CD4-positive, CD25-positive, alpha-beta regulatory T cell (primary cell): ENCODE results near the gene ZNF136. TPM values are rescaled to one million over a fixed set of nuclear protein-coding genes. Genes with fewer than 3 reads are reported as not detected.

Experiments
- ATAC-seq, 2 donors: fragments of 150-1000 bp; cut with Tn5 transposase; one replicate each; pipeline ENCODE4 v1.10.0; 2021; ENCODE audit warnings: low read depth in 2 of 2, moderate number of reproducible peaks in 2 of 2, moderate library complexity in 1 of 2
- DNase-seq, 3 donors: peaks; one replicate each; pipeline versions ENCODE4 v3.0.0 to v3.0.0-alpha.2; 2012 to 2022; ENCODE audit warnings: mixed read lengths in 1 of 3
- H3K27ac ChIP-seq: one replicate; pipeline ENCODE4 v1.7.0; 2013; ENCODE audit warnings: mild to moderate bottlenecking, low read length; ENCODE audit not compliant: insufficient read depth, poor library complexity, severe bottlenecking
- H3K27me3 ChIP-seq: one replicate; pipeline ENCODE4 v1.7.0; 2013; ENCODE audit warnings: low read length; ENCODE audit not compliant: control insufficient read depth, insufficient read depth
- H3K36me3 ChIP-seq: one replicate; pipeline ENCODE4 v1.7.0; 2013; ENCODE audit warnings: mild to moderate bottlenecking, low read length, moderate library complexity; ENCODE audit not compliant: control insufficient read depth, insufficient read depth
- H3K4me1 ChIP-seq: 2 replicates; pipeline ENCODE4 v1.7.0; 2013; ENCODE audit warnings: mild to moderate bottlenecking, low read length; ENCODE audit not compliant: insufficient read depth, control insufficient read depth, poor library complexity, severe bottlenecking
- H3K4me3 ChIP-seq: one replicate; pipeline ENCODE4 v1.7.0; 2013; ENCODE audit warnings: low read depth, mild to moderate bottlenecking, low read length, moderate library complexity
- H3K9me3 ChIP-seq, 2 experiments: 1 replicate in 1 of 2; 2 replicates in 1 of 2; pipeline ENCODE4 v1.7.0; 2013; ENCODE audit warnings: low read length in 2 of 2, mild to moderate bottlenecking in 1 of 2, moderate library complexity in 1 of 2; ENCODE audit not compliant: control insufficient read depth in 2 of 2
- H3K27ac Mint-ChIP-seq, 3 donors: one replicate each; pipeline ENCODE4 v1.8.0; 2020 to 2022; ENCODE audit warnings: mild to moderate bottlenecking in 3 of 3, mixed read lengths in 3 of 3, moderate library complexity in 2 of 3
- H3K27me3 Mint-ChIP-seq: one replicate; pipeline ENCODE4 v1.8.0; 2022; ENCODE audit warnings: mild to moderate bottlenecking, mixed read lengths
- H3K36me3 Mint-ChIP-seq: one replicate; pipeline ENCODE4 v1.8.0; 2020; ENCODE audit warnings: mixed read lengths
- H3K4me1 Mint-ChIP-seq, 4 donors: one replicate each; pipeline ENCODE4 v1.8.0; 2020 to 2022; ENCODE audit warnings: mixed read lengths in 4 of 4, mild to moderate bottlenecking in 1 of 4
- H3K4me3 Mint-ChIP-seq, 4 donors: one replicate each; pipeline ENCODE4 v1.8.0; 2020 to 2022; ENCODE audit warnings: mild to moderate bottlenecking in 4 of 4, mixed read lengths in 4 of 4, moderate library complexity in 3 of 4
- H3K9me3 Mint-ChIP-seq, 7 donors: one replicate each; pipeline ENCODE4 v1.8.0; 2020 to 2022; ENCODE audit warnings: mixed read lengths in 7 of 7, mild to moderate bottlenecking in 3 of 7, moderate library complexity in 2 of 7
- polyA plus RNA-seq, 4 donors: library from polyadenylated mRNA; unstranded; fragments of 300-500 nt; fragmentation: Illumina TruSeq; gene quantifications; one replicate each; pipeline ENCODE4 v1.2.3, GENCODE V29; 2021
- total RNA-seq: library from RNA; stranded (reverse); gene quantifications from one replicate; pipeline ENCODE4 v1.2.3, GENCODE V29; 2022

Gene ZNF136
- total and polyA plus RNA-seq, 5 donors from 2014 or later, result 11.3 to 32.2 (median 19.6) TPM

DNA sequence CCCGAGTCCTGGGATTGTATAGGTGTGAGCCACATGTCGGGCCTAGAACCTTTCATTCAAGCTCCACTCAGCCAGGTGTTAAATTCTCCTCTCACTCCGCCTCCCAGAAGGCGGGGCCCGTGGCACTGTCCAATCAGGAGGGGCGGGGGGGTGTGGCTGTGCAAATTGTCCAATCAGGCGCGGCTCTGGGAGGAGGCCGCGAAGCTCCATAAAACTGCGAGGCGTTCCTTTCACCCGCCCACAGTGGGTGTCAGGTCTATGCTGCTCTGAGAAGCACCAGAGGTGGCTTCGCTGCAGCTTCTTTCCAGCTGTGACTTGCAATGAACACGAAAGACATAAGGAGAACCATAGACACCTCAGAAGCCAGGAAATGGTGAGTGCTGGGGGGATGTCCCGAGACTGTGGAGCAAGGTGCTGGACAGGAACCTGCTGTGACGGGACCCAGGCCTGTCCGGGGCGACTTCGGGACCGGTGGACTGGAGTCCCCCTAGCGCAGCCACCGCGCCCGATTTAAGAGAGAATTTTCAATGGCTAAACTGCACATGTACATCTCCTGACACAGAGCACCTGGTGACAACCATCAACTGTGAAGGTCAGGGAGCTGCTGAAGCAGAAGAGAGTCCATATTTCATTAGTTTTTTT is 3.0 kb upstream of the ZNF136 start:
- DNase-seq (no peak), ATAC-seq (no peak)
- Histone ChIP-seq H3K27ac (no peak overlapping the region), H3K4me3 (no peak overlapping the region), H3K36me3 (peaks cover 4% of the 10 kb centered on the region), H3K9me3 (no peaks in the 10 kb centered on the region), H3K27me3 (no peaks in the 10 kb centered on the region), H3K4me1 (peaks cover 36% of the 10 kb centered on the region)
- Mint-ChIP-seq H3K4me1 (peaks cover 17 to 46% (median 26%) of the 10 kb centered on the region in 4 donors), H3K9me3 (peaks cover 0 to 2% (median 0%) of the 10 kb centered on the region in 7 donors), H3K4me3 (peak overlapping the region in 2 of 4 donors; percentile 9 to 69), H3K36me3 (peaks cover 4% of the 10 kb centered on the region), H3K27me3 (peaks cover 6% of the 10 kb centered on the region), H3K27ac (no peak overlapping the region)

DNA sequence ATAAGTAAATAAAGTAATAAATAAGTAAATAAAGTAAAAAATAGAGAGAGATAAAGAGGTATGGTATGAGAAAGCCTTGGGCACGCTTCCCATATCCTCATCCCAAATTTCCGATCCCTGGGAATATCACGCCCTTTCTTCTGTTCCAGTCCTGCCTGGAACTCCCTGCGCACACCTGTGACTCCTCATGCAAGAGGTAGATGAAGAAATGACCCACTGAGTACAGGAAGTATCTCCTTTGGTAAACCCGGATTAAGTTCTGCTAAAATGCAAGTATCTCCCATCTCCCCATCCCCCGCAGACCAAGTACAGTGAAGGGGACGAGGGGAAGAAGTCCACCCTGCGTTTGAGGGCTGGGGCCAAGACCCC is 399 bp upstream of the ZNF136 start:
- Mint-ChIP-seq H3K4me1 (peaks cover 21 to 53% (median 35%) of the 10 kb centered on the region in 4 donors), H3K4me3 (peak overlapping the region; percentile 91 to 98 (median 95)), H3K36me3 (peaks cover 17% of the 10 kb centered on the region), H3K9me3 (peaks cover 0 to 5% (median 0%) of the 10 kb centered on the region in 7 donors), H3K27ac (peak overlapping the region; percentile 96 to 97 (median 96)), H3K27me3 (peaks cover 6% of the 10 kb centered on the region)
- Histone ChIP-seq H3K4me1 (peaks cover 22% of the 10 kb centered on the region), H3K4me3 (peak overlapping the region; percentile 77), H3K9me3 (no peaks in the 10 kb centered on the region), H3K27me3 (no peaks in the 10 kb centered on the region), H3K27ac (peak overlapping the region; percentile 93), H3K36me3 (peaks cover 12% of the 10 kb centered on the region)
- DNase-seq (no peak), ATAC-seq (peak; percentile 4 to 5)

DNA sequence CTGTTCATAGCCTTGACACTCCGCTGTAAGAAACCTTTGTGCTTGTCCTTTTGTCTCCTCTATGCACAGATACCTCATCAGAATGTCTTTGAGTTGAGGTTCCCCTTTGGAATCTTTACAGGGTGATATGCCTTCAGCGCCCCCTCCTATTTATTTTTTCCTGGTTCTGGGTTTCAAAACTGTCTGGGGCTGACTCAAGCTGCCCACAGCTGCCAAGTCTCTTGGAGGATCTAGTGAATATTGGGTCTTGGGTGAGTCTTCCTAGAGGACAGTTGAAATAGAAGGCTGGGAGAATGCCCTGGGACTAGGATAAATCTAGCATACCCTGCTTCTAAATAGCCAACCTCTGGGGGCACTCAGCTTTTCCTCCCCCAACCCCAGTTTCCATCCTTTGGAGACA is 930 bp downstream of the ZNF136 start:
- Histone ChIP-seq H3K4me1 (peaks cover 22% of the 10 kb centered on the region), H3K36me3 (peaks cover 18% of the 10 kb centered on the region), H3K4me3 (peak overlapping the region; percentile 77), H3K27me3 (no peaks in the 10 kb centered on the region), H3K27ac (peak overlapping the region; percentile 93), H3K9me3 (no peaks in the 10 kb centered on the region)
- Mint-ChIP-seq H3K4me3 (peak overlapping the region; percentile 91 to 96 (median 92)), H3K9me3 (peaks cover 0 to 8% (median 0%) of the 10 kb centered on the region in 7 donors), H3K4me1 (peaks cover 21 to 57% (median 38%) of the 10 kb centered on the region in 4 donors), H3K27ac (peak overlapping the region; percentile 83 to 96 (median 96)), H3K36me3 (peaks cover 17% of the 10 kb centered on the region), H3K27me3 (peaks cover 6% of the 10 kb centered on the region)
- DNase-seq (no peak), ATAC-seq (no peak)

DNA sequence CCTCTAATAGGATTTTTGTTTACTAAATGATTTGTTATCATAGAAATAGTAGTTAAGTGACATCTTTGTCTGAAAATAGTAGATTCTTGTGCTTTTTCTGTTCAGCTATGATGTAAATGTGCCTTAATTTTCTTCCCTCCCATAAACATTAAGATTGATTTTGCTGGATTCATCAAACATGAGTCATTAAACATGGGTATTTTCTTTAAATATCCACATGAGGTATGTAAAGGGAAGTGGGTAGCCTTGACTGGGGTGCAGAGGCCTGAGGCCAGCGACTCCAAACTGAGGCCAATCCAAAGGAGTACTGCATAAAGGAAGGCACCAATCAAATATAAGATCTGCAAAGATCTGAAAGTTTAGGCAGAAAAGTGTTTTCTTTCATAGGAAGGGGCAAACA is 3.7 kb downstream of the ZNF136 start:
- H3K27me3 Mint-ChIP-seq, result peaks cover 6% of the 10 kb centered on the region
- no peak for DNase-seq
- peak overlapping the region in 1 of 3 donors; percentile 72 for H3K27ac Mint-ChIP-seq
- peaks cover 0 to 3% of the 10 kb centered on the region in 2 experiments for H3K9me3 ChIP-seq
- peaks cover 22% of the 10 kb centered on the region for H3K4me1 ChIP-seq
- H3K9me3 Mint-ChIP-seq, result peaks cover 0 to 12% (median 0%) of the 10 kb centered on the region in 7 donors
- H3K27me3 ChIP-seq, result no peaks in the 10 kb centered on the region
- H3K4me3 Mint-ChIP-seq, result peak overlapping the region in 3 of 4 donors; percentile 10 to 41 (median 37)
- ATAC-seq, result no peak
- H3K4me3 ChIP-seq, result no peak overlapping the region
- H3K36me3 ChIP-seq, result peaks cover 32% of the 10 kb centered on the region
- H3K27ac ChIP-seq, result peak overlapping the region; percentile 6
- H3K36me3 Mint-ChIP-seq, result peaks cover 34% of the 10 kb centered on the region
- peaks cover 21 to 65% (median 42%) of the 10 kb centered on the region in 4 donors for H3K4me1 Mint-ChIP-seq

DNA sequence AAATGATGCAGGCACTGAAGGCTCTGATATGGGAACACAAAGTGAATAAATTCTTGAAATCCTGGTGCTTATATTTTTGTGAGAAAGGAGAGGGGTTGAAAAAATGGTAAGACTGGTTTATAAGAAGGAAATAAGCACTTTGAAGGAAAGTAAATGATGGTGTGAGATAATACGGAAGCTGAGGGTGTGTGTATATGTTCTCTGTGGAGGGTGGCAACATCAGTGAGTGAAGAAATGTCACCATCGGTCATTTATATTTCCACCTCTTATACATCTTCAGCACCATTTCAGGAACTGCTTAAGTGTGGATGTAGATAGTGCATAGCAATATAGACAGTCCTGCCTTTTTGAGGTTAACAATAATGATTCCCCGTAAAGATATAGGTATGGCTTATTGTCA is 17.5 kb downstream of the ZNF136 start:
- no peak overlapping the region for H3K27ac Mint-ChIP-seq
- H3K27me3 Mint-ChIP-seq, result no peaks in the 10 kb centered on the region
- peaks cover 0 to 80% (median 20%) of the 10 kb centered on the region in 7 donors for H3K9me3 Mint-ChIP-seq
- Histone ChIP-seq H3K27ac (no peak overlapping the region), H3K27me3 (no peaks in the 10 kb centered on the region), H3K36me3 (peaks cover 69% of the 10 kb centered on the region), H3K9me3 (peaks cover 65 to 96% of the 10 kb centered on the region in 2 experiments), H3K4me3 (no peak overlapping the region), H3K4me1 (no peaks in the 10 kb centered on the region)
- no peak overlapping the region for H3K4me3 Mint-ChIP-seq
- no peak for DNase-seq
- ATAC-seq, result no peak
- peaks cover 62% of the 10 kb centered on the region for H3K36me3 Mint-ChIP-seq
- peaks cover 0 to 24% (median 13%) of the 10 kb centered on the region in 4 donors for H3K4me1 Mint-ChIP-seq

DNA sequence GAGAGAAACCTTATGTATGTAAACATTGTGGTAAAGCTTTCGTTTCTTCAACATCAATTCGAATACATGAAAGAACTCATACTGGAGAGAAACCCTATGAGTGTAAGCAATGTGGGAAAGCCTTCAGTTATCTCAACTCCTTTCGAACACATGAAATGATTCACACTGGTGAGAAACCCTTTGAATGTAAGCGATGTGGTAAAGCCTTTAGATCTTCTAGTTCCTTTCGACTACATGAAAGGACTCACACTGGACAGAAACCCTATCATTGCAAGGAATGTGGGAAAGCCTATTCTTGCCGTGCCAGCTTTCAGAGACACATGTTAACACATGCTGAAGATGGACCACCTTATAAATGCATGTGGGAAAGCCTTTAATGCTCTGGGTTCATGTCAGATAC is 24.7 kb downstream of the ZNF136 start:
- Mint-ChIP-seq H3K27me3 (no peaks in the 10 kb centered on the region), H3K4me1 (peaks cover 0 to 2% (median under 1%) of the 10 kb centered on the region in 4 donors), H3K4me3 (no peak overlapping the region), H3K9me3 (peaks cover 0 to 77% (median 50%) of the 10 kb centered on the region in 7 donors), H3K36me3 (peaks cover 73% of the 10 kb centered on the region), H3K27ac (no peak overlapping the region)
- Histone ChIP-seq H3K36me3 (peaks cover 72% of the 10 kb centered on the region), H3K27me3 (no peaks in the 10 kb centered on the region), H3K9me3 (peaks cover 70 to 98% of the 10 kb centered on the region in 2 experiments), H3K4me3 (peak overlapping the region; percentile 17), H3K27ac (no peak overlapping the region), H3K4me1 (no peaks in the 10 kb centered on the region)
- no peak for ATAC-seq
- DNase-seq, result peak in 1 of 3 donors; percentile 19

DNA sequence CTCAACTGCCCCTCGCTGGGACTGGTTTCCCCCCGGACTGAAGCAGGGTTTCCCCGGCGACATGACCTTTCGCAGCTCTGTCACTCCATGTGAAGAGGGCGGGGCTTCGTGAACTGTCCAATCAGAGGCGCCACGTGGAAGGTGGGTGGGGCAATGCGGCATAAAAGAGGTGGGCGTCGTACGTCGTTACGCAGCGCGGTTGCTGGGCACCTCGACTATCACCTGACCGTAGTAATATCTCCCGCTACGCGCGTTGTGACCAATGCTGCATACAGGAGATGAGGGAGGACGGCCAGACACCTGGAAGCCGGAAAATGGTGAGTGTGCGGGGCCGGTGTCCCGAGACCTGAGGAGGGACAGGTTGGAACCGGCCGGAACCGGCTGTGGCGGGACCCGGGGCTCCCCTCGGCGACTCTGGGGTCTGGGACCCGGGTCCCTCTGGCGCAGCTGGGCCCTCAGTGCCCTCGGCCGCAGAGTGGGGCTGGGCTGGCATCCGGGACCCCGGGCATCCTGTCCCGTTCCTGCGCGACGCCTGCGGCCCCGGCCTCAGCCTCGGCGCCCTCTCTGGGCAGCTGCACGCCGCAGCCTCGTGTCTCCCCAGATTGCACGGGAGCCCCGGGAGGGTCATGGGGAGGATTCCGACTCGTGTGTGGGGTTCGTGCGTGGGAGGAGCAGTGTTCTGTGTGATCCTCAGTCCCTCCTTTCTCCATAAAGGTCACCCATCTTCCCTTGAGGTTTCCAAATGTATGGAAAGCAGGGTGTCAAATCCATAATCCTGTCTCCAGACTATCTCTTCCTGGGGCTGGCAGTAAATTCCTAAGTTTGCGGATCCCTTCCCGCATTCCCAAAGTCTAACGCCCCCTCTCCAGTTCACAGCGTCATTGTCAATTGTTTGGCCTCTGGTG is 32.2 kb downstream of the ZNF136 start:
- peak overlapping the region; percentile 32 for H3K4me3 ChIP-seq

More for the DNA sequence above, 32.2 kb downstream of the ZNF136 start:
- peaks cover 6% of the 10 kb centered on the region for H3K4me1 ChIP-seq
- peaks cover 0 to 17% (median 5%) of the 10 kb centered on the region in 4 donors for H3K4me1 Mint-ChIP-seq
- H3K9me3 Mint-ChIP-seq, result peaks cover 0 to 66% (median 24%) of the 10 kb centered on the region in 7 donors
- ATAC-seq (peak; percentile 84 to 87), DNase-seq (peak; percentile 35 to 66 (median 39))
- H3K4me3 Mint-ChIP-seq, result peak overlapping the region; percentile 21 to 88 (median 78)
- no peaks in the 10 kb centered on the region for H3K27me3 Mint-ChIP-seq
- peaks cover 19% of the 10 kb centered on the region for H3K36me3 Mint-ChIP-seq
- H3K27me3 ChIP-seq, result no peaks in the 10 kb centered on the region
- no peak overlapping the region for H3K27ac ChIP-seq
- peak overlapping the region in 2 of 3 donors; percentile 59 to 80 for H3K27ac Mint-ChIP-seq
- H3K9me3 ChIP-seq, result peaks cover 42 to 93% of the 10 kb centered on the region in 2 experiments
- H3K36me3 ChIP-seq, result peaks cover 9% of the 10 kb centered on the region
